Parathyroid adenoma (tissue), 2 donors: ENCODE measurements around the gene MICALL2.

Source experiments
- H2AFZ ChIP-seq: fragments of 300-600 bp; sonication (generic); one replicate; pipeline ENCODE4 v1.7.0; 2017; ENCODE audit warnings: antibody characterized with exemption, mild to moderate bottlenecking
- H3K27ac ChIP-seq: fragments of 300-600 bp; sonication (generic); one replicate; pipeline ENCODE4 v1.7.0; 2017
- H3K27me3 ChIP-seq: fragments of 300-600 bp; sonication (generic); one replicate; pipeline ENCODE4 v1.7.0; 2017; ENCODE audit warnings: low read length; ENCODE audit not compliant: control insufficient read depth, insufficient read depth
- H3K36me3 ChIP-seq: fragments of 300-600 bp; sonication (generic); one replicate; pipeline ENCODE4 v1.7.0; 2017; ENCODE audit warnings: low read length; ENCODE audit not compliant: control insufficient read depth, insufficient read depth
- H3K4me1 ChIP-seq: fragments of 300-600 bp; sonication (generic); one replicate; pipeline ENCODE4 v1.7.0; 2017; ENCODE audit warnings: control low read depth
- H3K4me2 ChIP-seq: fragments of 300-600 bp; sonication (generic); one replicate; pipeline ENCODE4 v1.7.0; 2017; ENCODE audit warnings: low read length
- H3K4me3 ChIP-seq: fragments of 300-600 bp; sonication (generic); one replicate; pipeline ENCODE4 v1.7.0; 2017; ENCODE audit warnings: low read depth, low read length
- H3K79me2 ChIP-seq: fragments of 300-600 bp; sonication (generic); one replicate; pipeline ENCODE4 v1.7.0; 2017; ENCODE audit warnings: control low read depth
- H3K9ac ChIP-seq: fragments of 300-600 bp; sonication (generic); one replicate; pipeline ENCODE4 v1.7.0; 2017; ENCODE audit warnings: mild to moderate bottlenecking
- H3K9me3 ChIP-seq: fragments of 300-600 bp; sonication (generic); one replicate; pipeline ENCODE4 v1.7.0; 2017; ENCODE audit warnings: low read length; ENCODE audit not compliant: control insufficient read depth
- CTCF ChIP-seq: fragments of 300-600 bp; sonication (generic); IDR thresholded peaks from one replicate; pipeline ENCODE4 v1.7.0; 2017; ENCODE audit warnings: antibody characterized with exemption, mild to moderate bottlenecking
- donor health status: primary hyperparathyroidism.

The MICALL2 gene

GRCh38 chr7:1396195-1396594 is 63.1 kb downstream of the MICALL2 start:
- Histone ChIP-seq H3K27ac (no peak overlapping the region), H3K4me1 (no peaks in the 10 kb centered on the region), H3K79me2 (no peaks in the 10 kb centered on the region), H3K9me3 (no peaks in the 10 kb centered on the region), H3K36me3 (no peaks in the 10 kb centered on the region), H3K9ac (no peak overlapping the region), H3K4me3 (no peak overlapping the region), H2AFZ (no peak overlapping the region), H3K27me3 (no peaks in the 10 kb centered on the region), H3K4me2 (no peak overlapping the region)
- no peak for TF ChIP-seq CTCF

- Histone ChIP-seq H3K79me2 (no peaks in the 10 kb centered on the region), H3K4me2 (no peak overlapping the region), H3K36me3 (no peaks in the 10 kb centered on the region), H3K4me1 (no peaks in the 10 kb centered on the region), H3K9ac (no peak overlapping the region), H3K27ac (no peak overlapping the region), H3K9me3 (no peaks in the 10 kb centered on the region), H2AFZ (no peak overlapping the region), H3K4me3 (no peak overlapping the region), H3K27me3 (no peaks in the 10 kb centered on the region)
- no peak for TF ChIP-seq CTCF
Measured at GRCh38 chr7:1395211-1396070, 63.8 kb downstream of the MICALL2 start.

GRCh38 chr7:1394371-1394770 is 64.9 kb downstream of the MICALL2 start:
- Histone ChIP-seq H3K36me3 (no peaks in the 10 kb centered on the region), H3K27me3 (no peaks in the 10 kb centered on the region), H3K4me3 (no peak overlapping the region), H2AFZ (no peak overlapping the region), H3K9ac (no peak overlapping the region), H3K9me3 (no peaks in the 10 kb centered on the region), H3K27ac (no peak overlapping the region), H3K4me2 (no peak overlapping the region), H3K79me2 (no peaks in the 10 kb centered on the region), H3K4me1 (no peaks in the 10 kb centered on the region)
- TF ChIP-seq CTCF: no peak

- H3K27ac ChIP-seq: no peak overlapping the region
- TF ChIP-seq CTCF: no peak
- H3K27me3 ChIP-seq: no peaks in the 10 kb centered on the region
- H3K36me3 ChIP-seq: no peaks in the 10 kb centered on the region
- H3K9ac ChIP-seq: no peak overlapping the region
- no peaks in the 10 kb centered on the region for H3K79me2 ChIP-seq
- no peak overlapping the region for H3K4me3 ChIP-seq
- no peaks in the 10 kb centered on the region for H3K4me1 ChIP-seq
- no peaks in the 10 kb centered on the region for H3K9me3 ChIP-seq
- no peak overlapping the region for H2AFZ ChIP-seq
- no peak overlapping the region for H3K4me2 ChIP-seq
Measured at GRCh38 chr7:1393421-1393820, 65.8 kb downstream of the MICALL2 start.

- Histone ChIP-seq H3K9me3 (no peaks in the 10 kb centered on the region), H3K4me2 (no peak overlapping the region), H3K36me3 (no peaks in the 10 kb centered on the region), H3K79me2 (no peaks in the 10 kb centered on the region), H3K4me1 (no peaks in the 10 kb centered on the region), H3K27ac (no peak overlapping the region), H3K9ac (no peak overlapping the region), H3K4me3 (no peak overlapping the region), H3K27me3 (no peaks in the 10 kb centered on the region), H2AFZ (no peak overlapping the region)
- TF ChIP-seq CTCF: no peak
Measured at GRCh38 chr7:1392556-1392955, 66.7 kb downstream of the MICALL2 start.
